NCI-H1092 treated with DMSO at 0.1 percent for 48 hours (cell line): Measurements from ENCODE around the gene DOC2A.
"Not testable (repeated sequence)": the region's sequence is repeated elsewhere in the genome, so short reads cannot be mapped to it uniquely, and the experiment has no call there.

ENCODE experiments used
- DNase-seq: peaks from one replicate; lab custom pipeline; 2025; lab: John Stamatoyannopoulos, UW

Gene DOC2A

GRCh38 chr16:30027588-30028437 is 17.0 kb upstream of the DOC2A start:
- DNase-seq, result no peak

GRCh38 chr16:30026449-30026848 is 15.6 kb upstream of the DOC2A start:
- DNase-seq, result no peak

GRCh38 chr16:30025574-30025973 is 14.7 kb upstream of the DOC2A start:
- DNase-seq, result no peak

- DNase-seq, result no peak
Observed at GRCh38 chr16:30025156-30025555, 14.3 kb upstream of the DOC2A start.

- DNase-seq, result no peak
Observed at GRCh38 chr16:30024451-30024850, 13.6 kb upstream of the DOC2A start.

- DNase-seq, result no peak
Observed at GRCh38 chr16:30023586-30023985, 12.8 kb upstream of the DOC2A start.

- DNase-seq, result no peak
Observed at GRCh38 chr16:30022887-30023286, 12.1 kb upstream of the DOC2A start, which contains the start of gene C16orf92. TSS of gene C16orf92 (plus strand) at chr16:30023198. CDS start at chr16:30023341, 143 bp downstream.

GRCh38 chr16:30018731-30019158 is 7.9 kb upstream of the DOC2A start:
- DNase-seq, result no peak

- DNase-seq, result not testable (repeated sequence)
Observed at GRCh38 chr16:30017937-30018336, 7.1 kb upstream of the DOC2A start.

- no peak for DNase-seq
Observed at GRCh38 chr16:30017277-30017656, 6.4 kb upstream of the DOC2A start.

- DNase-seq, result no peak
Observed at GRCh38 chr16:30016555-30017276, 5.9 kb upstream of the DOC2A start.

- not testable (repeated sequence) for DNase-seq
Observed at GRCh38 chr16:30015450-30015849, 4.6 kb upstream of the DOC2A start.

GRCh38 chr16:30012598-30012997 is 1.8 kb upstream of the DOC2A start:
- DNase-seq, result not testable (repeated sequence)

GRCh38 chr16:30011714-30012504 is 1.1 kb upstream of the DOC2A start:
- no peak for DNase-seq

- no peak for DNase-seq
Observed at GRCh38 chr16:30009990-30010843, 610 bp downstream of the DOC2A start.

- DNase-seq, result peak; percentile 11
Observed at GRCh38 chr16:30009085-30009862, 1.6 kb downstream of the DOC2A start.

- DNase-seq, result no peak
Observed at GRCh38 chr16:30007378-30007895, 3.4 kb downstream of the DOC2A start.

GRCh38 chr16:30006659-30007377 is 4.0 kb downstream of the DOC2A start:
- DNase-seq, result no peak

GRCh38 chr16:30006095-30006473 is 4.7 kb downstream of the DOC2A start:
- DNase-seq, result no peak
